Activated B cell treated with CpG ODN at 0.5 μM for 24 hours (primary cell): Measurements from ENCODE around the gene ALDOB. TPM values are rescaled to one million over a fixed set of nuclear protein-coding genes. Genes with fewer than 3 reads are reported as not detected.

Experiments used
- ATAC-seq: fragments of 200-7000 bp; cut with Tn5 transposase; one replicate; pipeline ENCODE4 v1.10.0; 2021; ENCODE audit warnings: low read depth, mild to moderate bottlenecking, moderate library complexity
- CTCF ChIA-PET: fragments of 350-600 bp; sonication (Branson Sonifier 250); formaldehyde crosslinking; loops from one replicate; lab custom pipeline; 2021; ENCODE audit warnings: antibody characterized with exemption; lab: Charles Lee
- POLR2A ChIA-PET: fragments of 350-600 bp; sonication (Branson Sonifier 250); formaldehyde crosslinking; loops from one replicate; lab custom pipeline; 2021; ENCODE audit warnings: antibody characterized with exemption; lab: Charles Lee
- DNase-seq: peaks from one replicate; pipeline ENCODE4 v3.0.0; 2022
- H3K27ac Mint-ChIP-seq: one replicate; pipeline ENCODE4 v1.8.0; 2020; ENCODE audit warnings: mixed read lengths
- H3K27me3 Mint-ChIP-seq: one replicate; pipeline ENCODE4 v1.8.0; 2021; ENCODE audit warnings: mixed read lengths
- H3K36me3 Mint-ChIP-seq: one replicate; pipeline ENCODE4 v1.8.0; 2021; ENCODE audit warnings: low read depth, mixed read lengths
- H3K4me1 Mint-ChIP-seq: one replicate; pipeline ENCODE4 v1.8.0; 2021; ENCODE audit warnings: mixed read lengths
- H3K4me3 Mint-ChIP-seq: one replicate; pipeline ENCODE4 v1.8.0; 2020; ENCODE audit warnings: mild to moderate bottlenecking, mixed read lengths
- H3K9me3 Mint-ChIP-seq: one replicate; pipeline ENCODE4 v1.8.0; 2020; ENCODE audit warnings: mixed read lengths
- CTCF ChIP-seq: fragments of 200-600 bp; IDR thresholded peaks from one replicate; pipeline ENCODE4 v1.8.0; 2022; ENCODE audit warnings: antibody characterized with exemption, mild to moderate bottlenecking
- intact Hi-C: fragments of 100-400 bp; cut with micrococcal nuclease; formaldehyde crosslinking; loops from one replicate; pipeline ENCODE4 v1.15.1; 2024
- total RNA-seq: library from RNA; stranded (reverse); gene quantifications from 2 replicates; pipeline ENCODE4 v1.2.3, GENCODE V29; 2022

The ALDOB gene
- total RNA-seq, 1 donor from 2014 or later = not detected

- POLR2A ChIA-PET = no interaction called here
- TF ChIP-seq CTCF = no peak
- CTCF ChIA-PET = no interaction called here
Observed at GRCh38 chr9:101478906-101479305, 43.3 kb upstream of the ALDOB start.

GRCh38 chr9:101478444-101478843 lies 42.9 kb upstream of the ALDOB start:
- intact Hi-C loops = no loop called here
- ChIA-PET POLR2A (no interaction called here), CTCF (no interaction called here)
- no peak for ATAC-seq
- H3K4me1 Mint-ChIP-seq = no peaks in the 10 kb centered on the region
- TF ChIP-seq CTCF = no peak
- H3K36me3 Mint-ChIP-seq = no peaks in the 10 kb centered on the region
- H3K27me3 Mint-ChIP-seq = peaks cover 24% of the 10 kb centered on the region
- no peaks in the 10 kb centered on the region for H3K9me3 Mint-ChIP-seq
- no peak for DNase-seq
- H3K27ac Mint-ChIP-seq = no peak overlapping the region
- H3K4me3 Mint-ChIP-seq = no peak overlapping the region

More at GRCh38 chr9:101478906-101479305, 43.3 kb upstream of the ALDOB start:
- DNase-seq = no peak
- Mint-ChIP-seq H3K4me1 (no peaks in the 10 kb centered on the region), H3K27ac (no peak overlapping the region), H3K4me3 (no peak overlapping the region), H3K27me3 (peaks cover 26% of the 10 kb centered on the region), H3K36me3 (no peaks in the 10 kb centered on the region), H3K9me3 (no peaks in the 10 kb centered on the region)
- ATAC-seq = no peak
- intact Hi-C loops = no loop called here

- no peak for DNase-seq
- POLR2A ChIA-PET = no interaction called here
- TF ChIP-seq CTCF = no peak
- no peaks in the 10 kb centered on the region for H3K9me3 Mint-ChIP-seq
- ATAC-seq = no peak
- peaks cover 20% of the 10 kb centered on the region for H3K27me3 Mint-ChIP-seq
- no peak overlapping the region for H3K27ac Mint-ChIP-seq
- CTCF ChIA-PET = no interaction called here
- no peak overlapping the region for H3K4me3 Mint-ChIP-seq
- H3K36me3 Mint-ChIP-seq = no peaks in the 10 kb centered on the region
- intact Hi-C loops = no loop called here
- no peaks in the 10 kb centered on the region for H3K4me1 Mint-ChIP-seq
Observed at GRCh38 chr9:101477736-101478135, 42.2 kb upstream of the ALDOB start.

GRCh38 chr9:101477214-101477613 lies 41.6 kb upstream of the ALDOB start:
- no peak overlapping the region for H3K27ac Mint-ChIP-seq
- peaks cover 26% of the 10 kb centered on the region for H3K27me3 Mint-ChIP-seq
- ATAC-seq (no peak), DNase-seq (no peak)
- no peaks in the 10 kb centered on the region for H3K36me3 Mint-ChIP-seq
- ChIA-PET POLR2A (no interaction called here), CTCF (no interaction called here)
- no peaks in the 10 kb centered on the region for H3K4me1 Mint-ChIP-seq
- intact Hi-C loops = no loop called here
- no peaks in the 10 kb centered on the region for H3K9me3 Mint-ChIP-seq
- H3K4me3 Mint-ChIP-seq = no peak overlapping the region
- no peak for TF ChIP-seq CTCF

GRCh38 chr9:101476576-101477208 lies 41.1 kb upstream of the ALDOB start:
- Mint-ChIP-seq H3K9me3 (no peaks in the 10 kb centered on the region), H3K36me3 (no peaks in the 10 kb centered on the region), H3K4me3 (no peak overlapping the region), H3K27ac (no peak overlapping the region), H3K4me1 (no peaks in the 10 kb centered on the region), H3K27me3 (peaks cover 31% of the 10 kb centered on the region)
- ChIA-PET CTCF (no interaction called here), POLR2A (no interaction called here)
- no peak for DNase-seq
- no peak for TF ChIP-seq CTCF
- ATAC-seq = no peak
- intact Hi-C loops = no loop called here
